ENCODE measurements around the gene KYAT1.

KYAT1 gene

GRCh38 chr9:128788445-128788844 lies 93.3 kb downstream of the KYAT1 start:
- H3K36me3 ChIP-seq (ENCODE audit: control insufficient read depth in 5 of 5, insufficient read depth in 5 of 5, low read length in 5 of 5), result peaks cover 3 to 37% (median 32%) of the 10 kb centered on the region in 5 donors
- no peaks in the 10 kb centered on the region for H3K9me3 ChIP-seq (ENCODE audit: control insufficient read depth in 5 of 5, low read length in 5 of 5)
- H3K4me1 ChIP-seq (ENCODE audit: control insufficient read depth in 5 of 5, insufficient read depth in 5 of 5, low read length in 5 of 5), result peaks cover 5 to 19% (median 17%) of the 10 kb centered on the region in 5 donors
- H3K4me3 ChIP-seq (ENCODE audit: low read depth in 1 of 5, low read length in 5 of 5), result peak overlapping the region in 4 of 5 donors; percentile 92 to 100 (median 98)
- H3K27ac ChIP-seq (ENCODE audit: low read depth, low read length), result peak overlapping the region; percentile 84
- H3K27me3 ChIP-seq (ENCODE audit: control insufficient read depth in 5 of 5, insufficient read depth in 4 of 5, low read length in 5 of 5), result no peaks in the 10 kb centered on the region
- peak overlapping the region in 3 of 5 donors; percentile 79 to 94 (median 94) for H3K9ac ChIP-seq (ENCODE audit: low read length in 5 of 5)

GRCh38 chr9:128787659-128788058 lies 94.1 kb downstream of the KYAT1 start:
- no peaks in the 10 kb centered on the region for H3K9me3 ChIP-seq (ENCODE audit: control insufficient read depth in 5 of 5, low read length in 5 of 5)
- H3K27ac ChIP-seq (ENCODE audit: low read depth, low read length), result peak overlapping the region; percentile 84
- H3K36me3 ChIP-seq (ENCODE audit: control insufficient read depth in 5 of 5, insufficient read depth in 5 of 5, low read length in 5 of 5), result peaks cover 3 to 29% (median 25%) of the 10 kb centered on the region in 5 donors
- H3K4me1 ChIP-seq (ENCODE audit: control insufficient read depth in 5 of 5, insufficient read depth in 5 of 5, low read length in 5 of 5), result peaks cover 5 to 19% (median 17%) of the 10 kb centered on the region in 5 donors
- no peaks in the 10 kb centered on the region for H3K27me3 ChIP-seq (ENCODE audit: control insufficient read depth in 5 of 5, insufficient read depth in 4 of 5, low read length in 5 of 5)
- peak overlapping the region; percentile 35 to 94 (median 79) for H3K9ac ChIP-seq (ENCODE audit: low read length in 5 of 5)
- peak overlapping the region; percentile 82 to 100 (median 98) for H3K4me3 ChIP-seq (ENCODE audit: low read depth in 1 of 5, low read length in 5 of 5)

- Histone ChIP-seq H3K4me1 (ENCODE audit: control insufficient read depth in 5 of 5, insufficient read depth in 5 of 5, low read length in 5 of 5) (peaks cover 5 to 19% (median 17%) of the 10 kb centered on the region in 5 donors), H3K27me3 (ENCODE audit: control insufficient read depth in 5 of 5, insufficient read depth in 4 of 5, low read length in 5 of 5) (no peaks in the 10 kb centered on the region), H3K4me3 (ENCODE audit: low read depth in 1 of 5, low read length in 5 of 5) (peak within 1 kb of the TSS; percentile 88 to 100 (median 98)), H3K9ac (ENCODE audit: low read length in 5 of 5) (peak within 1 kb of the TSS; percentile 59 to 94 (median 83)), H3K27ac (ENCODE audit: low read depth, low read length) (peak within 1 kb of the TSS; percentile 84), H3K9me3 (ENCODE audit: control insufficient read depth in 5 of 5, low read length in 5 of 5) (peaks cover 0 to under 1% (median 0%) of the 10 kb centered on the region in 5 donors), H3K36me3 (ENCODE audit: control insufficient read depth in 5 of 5, insufficient read depth in 5 of 5, low read length in 5 of 5) (peaks cover 3 to 22% (median 17%) of the 10 kb centered on the region in 5 donors)
Measured at GRCh38 chr9:128786681-128787601, 94.8 kb downstream of the KYAT1 start, which contains the start of gene TBC1D13. TSS of gene TBC1D13 (plus strand) at chr9:128787253. CDS start at chr9:128787354, 101 bp downstream.

DNA sequence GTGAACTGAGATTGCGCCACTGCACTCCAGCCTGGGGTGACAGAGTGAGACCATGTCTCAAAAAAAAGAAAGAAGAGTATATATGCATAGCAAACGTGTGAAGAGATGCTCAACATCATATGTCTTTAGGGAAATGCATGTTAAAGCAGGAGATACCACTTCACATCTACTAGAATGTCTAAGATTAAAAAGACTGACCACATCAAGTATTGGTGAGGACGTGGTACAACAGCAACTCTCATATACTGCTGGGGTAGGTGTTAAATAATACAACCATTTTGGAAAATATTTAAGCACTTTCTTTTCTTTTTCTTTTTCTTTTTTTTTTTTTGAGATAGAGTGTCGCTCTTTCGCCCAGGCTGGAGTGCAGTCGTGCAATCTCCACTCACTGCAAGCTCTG lies 96.3 kb downstream of the KYAT1 start:
- Histone ChIP-seq H3K4me1 (ENCODE audit: control insufficient read depth in 5 of 5, insufficient read depth in 5 of 5, low read length in 5 of 5) (peaks cover 5 to 19% (median 17%) of the 10 kb centered on the region in 5 donors), H3K4me3 (ENCODE audit: low read depth in 1 of 5, low read length in 5 of 5) (no peak overlapping the region), H3K36me3 (ENCODE audit: control insufficient read depth in 5 of 5, insufficient read depth in 5 of 5, low read length in 5 of 5) (peaks cover 1 to 6% (median 3%) of the 10 kb centered on the region in 5 donors), H3K9me3 (ENCODE audit: control insufficient read depth in 5 of 5, low read length in 5 of 5) (peaks cover 0 to 6% (median 0%) of the 10 kb centered on the region in 5 donors), H3K9ac (ENCODE audit: low read length in 5 of 5) (no peak overlapping the region), H3K27me3 (ENCODE audit: control insufficient read depth in 5 of 5, insufficient read depth in 4 of 5, low read length in 5 of 5) (no peaks in the 10 kb centered on the region), H3K27ac (ENCODE audit: low read depth, low read length) (no peak overlapping the region)
